Thyroid gland (tissue), 4 donors: ENCODE results near the gene SLC27A4.

ENCODE experiments used
- POLR2A ChIP-seq, 2 donors: fragments of 450-650 bp; IDR thresholded peaks; one replicate each; pipeline ENCODE4 v1.6.1; 2017; ENCODE audit warnings: antibody characterized with exemption in 2 of 2, mild to moderate bottlenecking in 2 of 2, moderate library complexity in 1 of 2
- TF ChIP-seq, protein P1 (sequence below), 6 experiments: fragments of 200-600 bp in 3 of 6; fragments of 450-650 bp in 3 of 6; sonication (generic) in 3 of 6; IDR thresholded peaks; one replicate each; pipeline ENCODE4 v1.5.1; 2016 to 2019; ENCODE audit warnings: antibody characterized with exemption in 6 of 6, mild to moderate bottlenecking in 2 of 6, inconsistent platforms in 1 of 6, moderate library complexity in 1 of 6

GRCh38 chr9:128324401-128324800 lies 15.9 kb upstream of the SLC27A4 start:
- TF ChIP-seq, protein P1, sequence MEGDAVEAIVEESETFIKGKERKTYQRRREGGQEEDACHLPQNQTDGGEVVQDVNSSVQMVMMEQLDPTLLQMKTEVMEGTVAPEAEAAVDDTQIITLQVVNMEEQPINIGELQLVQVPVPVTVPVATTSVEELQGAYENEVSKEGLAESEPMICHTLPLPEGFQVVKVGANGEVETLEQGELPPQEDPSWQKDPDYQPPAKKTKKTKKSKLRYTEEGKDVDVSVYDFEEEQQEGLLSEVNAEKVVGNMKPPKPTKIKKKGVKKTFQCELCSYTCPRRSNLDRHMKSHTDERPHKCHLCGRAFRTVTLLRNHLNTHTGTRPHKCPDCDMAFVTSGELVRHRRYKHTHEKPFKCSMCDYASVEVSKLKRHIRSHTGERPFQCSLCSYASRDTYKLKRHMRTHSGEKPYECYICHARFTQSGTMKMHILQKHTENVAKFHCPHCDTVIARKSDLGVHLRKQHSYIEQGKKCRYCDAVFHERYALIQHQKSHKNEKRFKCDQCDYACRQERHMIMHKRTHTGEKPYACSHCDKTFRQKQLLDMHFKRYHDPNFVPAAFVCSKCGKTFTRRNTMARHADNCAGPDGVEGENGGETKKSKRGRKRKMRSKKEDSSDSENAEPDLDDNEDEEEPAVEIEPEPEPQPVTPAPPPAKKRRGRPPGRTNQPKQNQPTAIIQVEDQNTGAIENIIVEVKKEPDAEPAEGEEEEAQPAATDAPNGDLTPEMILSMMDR (IDR thresholded peaks at IDR 0.05), result no peak
- no peak for TF ChIP-seq POLR2A (IDR thresholded peaks at IDR 0.05)
